Measurements from ENCODE around the gene TMEM236. TPM values are rescaled to one million over a fixed set of nuclear protein-coding genes. Genes with fewer than 3 reads are reported as not detected.
"Not testable (repeated sequence)": the region's sequence is repeated elsewhere in the genome, so short reads cannot be mapped to it uniquely, and the experiment has no call there.

Gene TMEM236, protein sequence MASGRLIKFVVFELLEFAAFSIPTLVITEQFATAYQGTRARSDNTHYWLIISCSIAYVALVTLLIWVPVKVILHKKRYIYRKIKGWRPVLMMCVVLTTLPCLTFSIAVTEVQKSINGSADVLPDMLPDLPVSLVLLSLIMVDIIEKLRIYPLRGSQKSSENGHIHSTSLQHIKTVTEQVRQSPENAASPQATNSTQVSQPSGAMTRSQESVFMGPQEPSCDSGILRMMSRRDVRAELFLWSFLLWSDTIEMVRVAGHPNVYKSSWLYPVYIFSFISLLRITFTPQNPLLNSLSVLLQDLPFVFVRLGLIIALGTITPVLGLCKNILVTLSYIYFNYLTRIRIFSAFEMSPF
- under 1 TPM; 0.18 to 0.36 TPM for total RNA-seq
- not detected for polyA plus RNA-seq
- 0 to 0.96 (median 0.11) reads per million in 6 experiments for total RNA-seq

DNA sequence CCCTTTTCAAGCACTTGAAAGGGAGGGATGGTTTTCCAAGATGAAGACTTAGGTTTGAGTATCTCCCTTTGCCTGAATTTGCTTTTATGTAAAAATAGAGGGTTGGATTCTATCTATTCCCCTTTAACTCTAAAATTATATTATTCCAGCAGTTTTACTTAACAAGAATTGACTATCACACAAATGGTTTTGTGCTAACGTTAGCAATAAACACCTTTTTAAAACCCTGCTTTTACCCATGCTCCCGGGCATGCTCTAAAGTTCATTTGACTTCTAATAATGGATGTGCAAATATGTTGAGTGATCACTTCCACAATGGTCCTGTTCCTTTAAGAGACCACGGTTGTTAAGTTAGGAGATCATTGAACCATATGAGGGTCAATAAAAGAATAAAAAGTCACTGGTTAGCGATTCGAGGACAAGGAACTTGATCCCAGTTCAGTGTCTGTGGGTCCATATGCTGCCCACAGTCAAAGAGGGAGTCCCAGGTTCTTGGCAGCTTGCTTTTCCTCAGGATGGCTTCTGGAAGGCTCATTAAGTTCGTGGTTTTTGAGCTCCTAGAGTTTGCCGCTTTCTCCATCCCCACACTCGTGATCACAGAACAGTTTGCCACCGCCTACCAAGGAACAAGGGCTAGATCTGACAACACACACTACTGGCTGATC, at the start of gene TMEM236:
TSS of gene TMEM236 (plus strand) at position 421 of the 665 bp plus-strand sequence. CDS start at position 516, 95 bp downstream.
- peaks cover 0 to 5% (median 0%) of the 10 kb centered on the region in 4 donors for H3K4me1 Mint-ChIP-seq
- H3K36me3 Mint-ChIP-seq = no peaks in the 10 kb centered on the region
- no peak for ATAC-seq
- H3K4me3 Mint-ChIP-seq = no peak within 1 kb of the TSS
- POLR2A ChIA-PET = no interaction called here
- no peaks in the 10 kb centered on the region for H3K9me3 Mint-ChIP-seq
- H3K27me3 Mint-ChIP-seq = peaks cover 0 to 1% (median 0%) of the 10 kb centered on the region in 5 donors
- no peak for DNase-seq
- no peak within 1 kb of the TSS for H3K27ac Mint-ChIP-seq

DNA sequence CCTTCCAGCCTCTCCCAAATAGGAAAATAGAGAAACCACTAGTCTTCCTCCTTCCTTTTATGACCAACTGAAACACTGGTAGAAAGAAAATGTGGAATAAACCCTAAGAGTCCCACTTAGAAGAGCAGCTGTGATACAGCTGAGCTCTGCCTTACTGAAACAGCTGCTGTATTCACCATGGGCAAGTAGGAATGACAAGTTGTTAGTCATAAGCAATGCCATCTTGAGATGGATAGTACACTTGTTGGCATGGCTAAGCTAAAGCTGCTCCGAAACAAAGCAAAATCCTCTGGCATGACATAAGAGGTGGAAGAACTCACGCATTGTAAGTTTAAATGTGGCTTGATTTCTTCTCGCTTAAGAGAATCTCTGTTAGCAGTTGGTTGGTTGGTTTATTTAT, 48.3 kb upstream of the TMEM236 start:
- POLR2A ChIA-PET = no interaction called here
- H3K4me3 Mint-ChIP-seq = no peak overlapping the region
- H3K4me1 Mint-ChIP-seq = no peaks in the 10 kb centered on the region
- DNase-seq (no peak), ATAC-seq (no peak)
- peak overlapping the region in 1 of 10 donors; percentile 63 for H3K27ac Mint-ChIP-seq
- no peaks in the 10 kb centered on the region for H3K27me3 Mint-ChIP-seq
- H3K9me3 Mint-ChIP-seq = no peaks in the 10 kb centered on the region
- H3K36me3 Mint-ChIP-seq = peaks cover 3 to 65% (median 27%) of the 10 kb centered on the region in 3 donors

DNA sequence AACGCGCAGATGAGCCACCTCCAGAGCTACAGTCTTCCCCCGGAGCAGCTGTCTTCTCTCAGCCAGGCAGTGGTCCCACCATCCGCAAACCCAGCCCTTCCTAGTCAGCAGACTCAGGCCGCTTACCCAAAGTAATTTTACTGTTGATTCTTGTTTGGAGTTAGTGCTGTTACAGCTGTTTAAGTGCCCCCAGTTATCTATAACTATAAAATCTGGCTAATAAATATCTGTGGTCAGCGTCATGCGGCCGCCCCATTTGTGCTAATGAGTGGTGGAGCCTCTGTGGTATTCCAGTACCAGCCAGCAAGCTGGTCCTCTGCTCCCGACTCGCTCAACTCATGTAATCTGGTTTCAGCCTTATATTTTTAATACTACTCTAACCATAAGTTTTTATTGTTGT, 43.2 kb upstream of the TMEM236 start:
- POLR2A ChIA-PET = no interaction called here
- Mint-ChIP-seq H3K4me3 (no peak overlapping the region), H3K27ac (peak overlapping the region in 1 of 10 donors; percentile 57), H3K4me1 (peaks cover 0 to 3% (median 0%) of the 10 kb centered on the region in 4 donors), H3K27me3 (no peaks in the 10 kb centered on the region), H3K36me3 (peaks cover 21 to 84% (median 40%) of the 10 kb centered on the region in 3 donors), H3K9me3 (no peaks in the 10 kb centered on the region)
- DNase-seq (no peak), ATAC-seq (no peak)

DNA sequence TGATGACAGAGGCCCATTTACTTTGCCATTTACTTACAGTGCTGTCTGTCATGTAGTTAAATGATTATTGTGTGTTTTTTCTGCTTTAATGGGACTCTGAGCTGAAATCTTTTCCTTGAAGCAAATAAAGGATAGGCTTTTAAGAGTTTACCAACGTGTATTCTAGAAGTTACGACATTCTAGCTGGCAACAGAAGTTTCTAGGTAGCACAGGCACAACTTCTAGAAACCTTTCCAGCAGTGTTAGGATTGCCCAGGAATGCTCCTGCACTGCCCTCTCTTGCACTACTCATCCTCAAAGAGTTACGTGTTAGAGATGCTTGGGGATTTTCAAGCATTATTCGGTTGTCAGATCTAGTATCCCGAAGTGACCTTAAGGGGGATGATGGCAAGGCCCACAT, 42.5 kb upstream of the TMEM236 start:
- Mint-ChIP-seq H3K9me3 (no peaks in the 10 kb centered on the region), H3K27ac (no peak overlapping the region), H3K36me3 (peaks cover 26 to 87% (median 47%) of the 10 kb centered on the region in 3 donors), H3K4me1 (peaks cover 0 to 3% (median 0%) of the 10 kb centered on the region in 4 donors), H3K4me3 (no peak overlapping the region), H3K27me3 (no peaks in the 10 kb centered on the region)
- ATAC-seq (no peak), DNase-seq (no peak)
- POLR2A ChIA-PET = no interaction called here

DNA sequence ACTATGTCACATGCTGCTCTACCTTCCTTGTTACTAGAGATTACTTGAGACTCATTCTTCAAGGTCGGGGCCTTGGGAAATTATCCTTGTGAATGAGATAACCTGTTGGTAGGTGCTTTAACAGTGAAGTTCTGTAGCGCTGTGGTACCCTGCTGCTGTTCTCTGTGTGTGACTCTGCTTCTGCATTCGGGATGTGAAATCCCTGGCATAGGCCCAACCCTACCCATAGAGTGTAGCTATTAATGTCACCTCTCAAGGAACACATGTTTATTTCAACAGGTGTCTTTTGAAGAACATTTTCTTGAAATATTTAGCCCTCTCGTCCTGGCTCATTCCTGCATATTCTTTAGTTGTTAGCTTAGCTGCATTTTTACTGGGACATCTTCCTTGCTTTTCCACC, 41.8 kb upstream of the TMEM236 start:
- ATAC-seq = no peak
- H3K36me3 Mint-ChIP-seq = peaks cover 30 to 88% (median 49%) of the 10 kb centered on the region in 3 donors
- H3K4me1 Mint-ChIP-seq = peaks cover 0 to 3% (median 0%) of the 10 kb centered on the region in 4 donors
- no peak for DNase-seq
- H3K27me3 Mint-ChIP-seq = no peaks in the 10 kb centered on the region
- H3K27ac Mint-ChIP-seq = peak overlapping the region in 3 of 10 donors; percentile 50 to 80 (median 65)
- POLR2A ChIA-PET = no interaction called here
- no peaks in the 10 kb centered on the region for H3K9me3 Mint-ChIP-seq
- H3K4me3 Mint-ChIP-seq = no peak overlapping the region

DNA sequence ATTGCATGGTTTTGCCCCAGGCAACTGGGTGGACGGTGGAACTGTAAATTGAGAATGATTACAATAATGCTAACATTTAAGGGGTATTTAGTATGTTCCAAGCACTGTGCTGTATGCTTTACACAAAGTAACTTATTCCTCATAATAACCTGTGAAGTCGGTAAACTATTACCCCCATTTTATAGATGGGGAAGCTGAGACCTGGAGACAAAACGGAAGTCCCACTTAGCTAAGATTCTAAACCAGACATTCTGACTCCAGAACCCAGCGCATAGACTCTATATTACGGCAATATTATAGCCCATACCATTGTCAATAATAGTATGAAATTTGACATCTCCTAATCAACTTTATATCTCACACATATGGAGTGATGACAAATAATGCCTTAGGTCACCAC, 39.9 kb upstream of the TMEM236 start:
- no peak overlapping the region for H3K4me3 Mint-ChIP-seq
- DNase-seq (no peak), ATAC-seq (no peak)
- POLR2A ChIA-PET = no interaction called here
- peaks cover 0 to 3% (median 0%) of the 10 kb centered on the region in 4 donors for H3K4me1 Mint-ChIP-seq
- no peaks in the 10 kb centered on the region for H3K27me3 Mint-ChIP-seq
- H3K36me3 Mint-ChIP-seq = peaks cover 30 to 89% (median 61%) of the 10 kb centered on the region in 3 donors
- no peaks in the 10 kb centered on the region for H3K9me3 Mint-ChIP-seq
- H3K27ac Mint-ChIP-seq = no peak overlapping the region

DNA sequence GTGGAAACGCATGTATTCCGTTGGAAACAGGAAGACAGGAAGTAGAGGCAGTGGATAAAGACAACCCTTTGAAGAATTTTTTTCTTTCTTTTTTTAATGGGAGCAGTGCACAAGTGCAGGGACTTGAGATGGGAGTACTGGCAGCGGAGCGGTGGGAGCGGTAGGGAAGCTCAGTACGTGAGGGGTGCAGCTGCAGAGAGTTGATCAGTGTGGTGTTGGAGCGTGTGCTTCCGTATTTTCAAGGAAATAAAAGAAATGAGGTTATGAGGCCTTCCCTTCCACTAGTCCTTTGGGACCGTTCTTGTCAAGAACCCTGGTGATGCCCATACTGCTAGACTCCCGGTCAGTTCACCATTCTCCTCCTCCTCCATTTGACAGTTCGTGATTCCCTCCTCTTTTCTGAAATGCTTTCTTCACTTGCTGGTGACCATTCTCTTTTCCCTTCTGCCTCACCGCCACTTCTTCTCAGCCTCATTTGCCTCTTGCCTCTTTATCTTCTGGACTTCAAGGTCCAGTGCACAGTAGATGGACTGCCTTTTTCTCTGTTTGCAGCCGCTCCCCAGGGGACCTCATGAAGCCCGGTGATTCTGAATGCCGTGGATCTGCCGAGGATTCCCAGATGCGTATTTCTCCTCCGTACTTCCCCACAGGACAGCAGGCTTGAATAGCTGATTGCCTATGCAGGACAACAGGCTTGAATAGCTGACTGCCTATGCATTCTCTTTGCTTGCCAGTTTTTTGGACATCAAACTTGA, 39.1 kb upstream of the TMEM236 start:
- no peak for DNase-seq
- H3K27ac Mint-ChIP-seq = peak overlapping the region in 2 of 10 donors; percentile 10 to 43
- POLR2A ChIA-PET = no interaction called here

DNA sequence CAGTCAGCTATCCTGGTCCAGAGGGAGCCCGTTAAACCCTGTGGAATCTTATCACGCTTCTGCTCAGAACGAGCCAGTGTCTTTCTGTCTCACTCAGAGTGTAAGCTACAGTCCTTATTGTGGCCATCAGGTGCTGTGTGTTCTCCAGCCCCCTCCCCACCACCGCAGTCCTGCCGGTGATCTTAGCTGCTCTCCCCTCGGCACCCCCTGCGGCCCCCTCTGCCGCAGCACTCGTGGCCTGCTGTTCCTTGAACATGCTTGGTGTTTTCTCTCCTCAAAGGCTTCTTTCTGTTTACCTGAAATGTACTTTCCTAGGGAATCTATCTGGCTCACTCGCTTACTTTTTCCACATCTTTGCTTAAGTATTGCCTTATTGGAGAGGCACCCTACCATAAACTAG, 38.2 kb upstream of the TMEM236 start:
- POLR2A ChIA-PET = no interaction called here
- Mint-ChIP-seq H3K36me3 (peaks cover 30 to 89% (median 63%) of the 10 kb centered on the region in 3 donors), H3K9me3 (no peaks in the 10 kb centered on the region), H3K4me3 (no peak overlapping the region), H3K27ac (no peak overlapping the region), H3K27me3 (no peaks in the 10 kb centered on the region), H3K4me1 (peaks cover 0 to 3% (median 0%) of the 10 kb centered on the region in 4 donors)
- DNase-seq (no peak), ATAC-seq (no peak)

More for the DNA sequence above, 39.1 kb upstream of the TMEM236 start:
- Mint-ChIP-seq H3K9me3 (no peaks in the 10 kb centered on the region), H3K27me3 (no peaks in the 10 kb centered on the region), H3K4me1 (peaks cover 0 to 3% (median 0%) of the 10 kb centered on the region in 4 donors), H3K36me3 (peaks cover 30 to 90% (median 65%) of the 10 kb centered on the region in 3 donors), H3K4me3 (no peak overlapping the region)
- ATAC-seq = no peak

DNA sequence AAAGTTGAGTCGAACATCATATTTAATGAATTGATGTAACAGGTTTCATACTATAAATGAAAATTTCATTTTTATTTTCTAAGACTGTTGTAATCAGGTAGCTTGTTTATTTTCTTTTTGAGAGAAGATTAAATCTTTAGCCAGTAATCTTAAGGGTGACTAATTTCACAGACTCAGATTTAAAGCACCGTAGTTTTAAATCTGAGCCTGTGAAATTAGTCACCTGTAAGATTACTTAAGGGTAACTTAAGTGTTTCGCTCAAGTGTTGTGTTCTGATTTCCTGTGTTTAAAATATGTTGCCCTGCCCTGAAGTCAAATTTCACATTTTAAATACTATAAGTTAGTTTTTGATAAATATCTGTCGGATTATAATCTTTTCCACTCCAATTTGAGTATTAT, 35.8 kb upstream of the TMEM236 start:
- Mint-ChIP-seq H3K36me3 (peaks cover 23 to 78% (median 69%) of the 10 kb centered on the region in 3 donors), H3K9me3 (peaks cover 0 to 2% (median 0%) of the 10 kb centered on the region in 9 donors), H3K27ac (no peak overlapping the region), H3K27me3 (no peaks in the 10 kb centered on the region), H3K4me3 (no peak overlapping the region), H3K4me1 (peaks cover 0 to 2% (median 0%) of the 10 kb centered on the region in 4 donors)
- DNase-seq (no peak), ATAC-seq (no peak)
- POLR2A ChIA-PET = no interaction called here

DNA sequence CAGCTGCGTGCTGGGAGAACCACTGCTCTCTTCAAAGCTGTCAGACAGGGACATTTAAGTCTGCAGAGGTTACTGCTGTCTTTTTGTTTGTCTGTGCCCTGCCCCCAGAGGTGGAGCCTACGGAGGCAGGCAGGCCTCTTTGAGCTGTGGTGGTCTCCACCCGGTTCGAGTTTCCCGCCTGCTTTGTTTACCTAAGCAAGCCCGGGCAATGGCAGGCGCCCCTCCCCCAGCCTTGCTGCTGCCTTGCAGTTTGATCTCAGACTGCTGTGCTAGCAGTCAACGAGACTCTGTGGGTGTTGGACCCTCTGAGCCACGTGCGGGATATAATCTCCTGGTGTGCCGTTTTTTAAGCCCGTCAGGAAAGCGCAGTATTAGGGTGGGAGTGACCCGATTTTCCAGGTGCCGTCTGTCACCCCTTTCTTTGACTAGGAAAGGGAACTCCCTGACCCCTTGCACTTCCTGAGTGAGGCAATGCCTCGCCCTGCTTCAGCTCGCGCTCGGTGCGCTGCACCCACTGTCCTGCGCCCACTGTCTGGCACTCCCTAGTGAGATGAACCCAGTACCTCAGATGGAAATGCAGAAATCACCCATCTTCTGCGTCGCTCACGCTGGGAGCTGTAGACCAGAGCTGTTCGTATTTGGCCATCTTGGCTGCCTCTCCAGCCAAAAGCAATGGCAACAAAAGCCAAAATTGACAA, 29.5 kb upstream of the TMEM236 start:
- not testable (repeated sequence) for H3K27ac Mint-ChIP-seq, H3K27me3 Mint-ChIP-seq, H3K4me3 Mint-ChIP-seq, H3K4me1 Mint-ChIP-seq, ATAC-seq, DNase-seq, H3K9me3 Mint-ChIP-seq
- H3K36me3 Mint-ChIP-seq = peaks cover 0 to 38% (median 31%) of the 10 kb centered on the region in 3 donors
- POLR2A ChIA-PET = interaction anchor here (0.6 kb wide), 1 partner anchor 1341 kb away, joined by 4 read pairs; no protein-coding TSS in a partner anchor

DNA sequence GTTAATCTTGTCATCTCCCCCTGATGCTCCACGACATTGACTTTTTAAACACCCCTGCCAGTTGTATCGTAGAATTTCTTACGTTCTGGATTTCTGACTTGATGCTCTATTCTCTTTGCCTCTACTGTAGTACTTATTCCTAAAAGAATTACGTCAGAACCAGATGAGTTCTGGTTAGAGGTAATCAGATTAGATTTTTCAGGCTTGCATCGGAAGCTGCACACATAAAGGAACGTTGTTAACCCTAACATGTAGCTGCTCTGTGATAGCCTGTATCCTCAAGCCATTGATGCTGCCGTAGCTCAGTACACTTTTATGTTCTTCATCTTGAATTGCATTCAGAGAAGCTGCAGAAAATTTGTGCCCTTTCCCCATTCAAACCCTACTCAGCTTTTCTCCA, 26.3 kb upstream of the TMEM236 start:
- POLR2A ChIA-PET = no interaction called here
- no peaks in the 10 kb centered on the region for H3K4me1 Mint-ChIP-seq
- peaks cover 0 to 19% (median 14%) of the 10 kb centered on the region in 3 donors for H3K36me3 Mint-ChIP-seq
- no peak for DNase-seq
- peaks cover 0 to 4% (median 0%) of the 10 kb centered on the region in 9 donors for H3K9me3 Mint-ChIP-seq
- H3K27ac Mint-ChIP-seq = no peak overlapping the region
- no peaks in the 10 kb centered on the region for H3K27me3 Mint-ChIP-seq
- no peak overlapping the region for H3K4me3 Mint-ChIP-seq
- no peak for ATAC-seq

DNA sequence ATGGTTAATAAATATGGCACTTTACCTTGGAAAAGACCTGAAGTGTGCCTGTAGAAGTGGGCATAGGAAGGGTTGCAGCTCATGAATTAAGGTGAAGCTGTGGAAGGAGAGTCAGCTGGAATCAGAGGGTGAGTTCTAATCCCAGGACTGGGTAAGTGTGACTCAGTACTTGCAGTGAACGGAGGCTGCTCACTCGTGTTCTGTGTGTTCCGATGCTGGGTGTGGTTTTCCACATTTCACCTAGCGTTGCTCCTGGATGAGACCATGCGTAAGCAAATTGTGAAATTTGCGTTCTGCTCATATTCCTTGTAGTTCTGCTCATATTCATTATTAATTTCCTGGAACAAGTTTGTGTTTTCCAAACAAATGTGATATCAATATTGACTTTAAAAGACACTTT, 22.4 kb upstream of the TMEM236 start:
- Mint-ChIP-seq H3K27ac (peak overlapping the region in 1 of 10 donors; percentile 31), H3K4me1 (no peaks in the 10 kb centered on the region)

More for the DNA sequence above, 22.4 kb upstream of the TMEM236 start:
- Mint-ChIP-seq H3K9me3 (no peaks in the 10 kb centered on the region), H3K4me3 (no peak overlapping the region), H3K27me3 (no peaks in the 10 kb centered on the region), H3K36me3 (no peaks in the 10 kb centered on the region)
- DNase-seq (no peak), ATAC-seq (no peak)
- POLR2A ChIA-PET = no interaction called here

All from naive thymus-derived CD8-positive, alpha-beta T cell (primary cell).